ENCODE measurements around the gene ZNF598. TPM values are rescaled to one million over a fixed set of nuclear protein-coding genes. Genes with fewer than 3 reads are reported as not detected.
"Not testable (repeated sequence)": the region's sequence is repeated elsewhere in the genome, so short reads cannot be mapped to it uniquely, and the experiment has no call there.

The ZNF598 gene
- total RNA-seq, 1 donor from 2014 or later = 5.7 TPM

DNA sequence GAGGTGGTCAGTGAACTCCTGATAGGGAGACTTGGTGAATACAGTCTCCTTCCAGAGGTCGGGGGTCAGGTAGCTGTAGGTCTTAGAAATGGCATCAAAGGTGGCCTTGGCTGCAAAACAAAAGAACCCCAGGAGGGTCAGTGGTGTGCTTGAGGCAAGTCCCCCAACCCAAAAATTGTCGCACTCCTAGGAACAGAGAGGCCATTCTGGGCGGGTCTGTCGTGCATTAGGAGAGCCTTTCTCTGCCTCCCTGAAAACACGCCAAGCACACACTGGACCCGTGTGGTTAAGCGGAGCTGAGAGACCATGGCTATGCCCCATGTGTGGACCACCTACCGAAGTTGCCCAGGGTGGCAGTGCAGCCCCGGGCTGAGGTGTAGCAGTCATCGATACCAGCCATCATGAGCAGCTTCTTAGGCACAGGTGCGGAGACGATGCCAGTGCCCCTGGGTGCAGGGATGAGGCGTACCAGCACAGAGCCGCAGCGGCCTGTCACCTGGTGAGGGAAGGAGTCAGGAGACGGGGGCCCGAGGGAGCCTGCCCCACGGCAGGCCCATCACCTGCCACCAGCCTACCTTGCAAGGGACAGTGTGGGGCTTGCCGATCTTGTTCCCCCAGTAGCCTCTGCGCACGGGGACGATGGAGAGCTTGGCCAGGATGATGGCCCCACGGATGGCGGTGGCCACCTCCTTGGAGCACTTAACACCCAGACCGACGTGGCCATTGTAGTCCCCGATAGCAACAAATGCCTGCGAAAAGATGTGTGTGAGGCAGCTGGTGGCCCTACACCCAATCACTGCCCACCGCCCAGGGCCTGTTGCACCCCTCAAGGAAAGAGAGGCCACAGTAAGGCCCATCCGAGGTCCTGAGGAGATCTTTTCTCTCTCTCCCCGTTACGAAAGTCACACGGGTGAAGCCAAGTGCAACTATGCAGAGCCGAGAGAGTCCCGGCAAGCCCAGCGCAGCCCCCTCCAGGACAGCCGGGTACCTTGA, 47.2 kb downstream of the ZNF598 start:
- not testable (repeated sequence) for FAIRE-seq; DNase-seq (ENCODE audit: low spot score in 2 of 2)

DNA sequence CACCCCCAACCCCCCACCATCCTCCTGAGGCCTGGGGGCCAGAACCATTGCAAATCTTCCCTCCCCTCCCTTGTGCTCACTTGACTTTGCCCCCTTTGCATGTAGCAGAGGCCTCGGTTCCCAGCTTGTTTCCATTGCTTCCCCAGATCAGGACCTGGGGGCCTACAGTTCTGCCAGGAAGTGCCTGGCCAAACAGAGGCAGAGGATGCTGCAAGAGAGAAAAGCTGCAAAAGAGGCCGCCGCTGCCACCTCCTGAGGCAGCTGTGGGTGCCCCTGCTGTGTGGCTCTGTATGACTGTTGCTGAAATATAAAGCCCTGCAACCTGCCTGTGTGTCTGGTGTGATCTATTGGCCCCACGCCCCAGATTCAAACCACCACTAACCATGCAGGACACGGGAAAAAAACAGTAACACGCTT, 48.0 kb downstream of the ZNF598 start:
- DNase-seq (ENCODE audit: low spot score in 2 of 2) = no peak
- FAIRE-seq = no peak

DNA sequence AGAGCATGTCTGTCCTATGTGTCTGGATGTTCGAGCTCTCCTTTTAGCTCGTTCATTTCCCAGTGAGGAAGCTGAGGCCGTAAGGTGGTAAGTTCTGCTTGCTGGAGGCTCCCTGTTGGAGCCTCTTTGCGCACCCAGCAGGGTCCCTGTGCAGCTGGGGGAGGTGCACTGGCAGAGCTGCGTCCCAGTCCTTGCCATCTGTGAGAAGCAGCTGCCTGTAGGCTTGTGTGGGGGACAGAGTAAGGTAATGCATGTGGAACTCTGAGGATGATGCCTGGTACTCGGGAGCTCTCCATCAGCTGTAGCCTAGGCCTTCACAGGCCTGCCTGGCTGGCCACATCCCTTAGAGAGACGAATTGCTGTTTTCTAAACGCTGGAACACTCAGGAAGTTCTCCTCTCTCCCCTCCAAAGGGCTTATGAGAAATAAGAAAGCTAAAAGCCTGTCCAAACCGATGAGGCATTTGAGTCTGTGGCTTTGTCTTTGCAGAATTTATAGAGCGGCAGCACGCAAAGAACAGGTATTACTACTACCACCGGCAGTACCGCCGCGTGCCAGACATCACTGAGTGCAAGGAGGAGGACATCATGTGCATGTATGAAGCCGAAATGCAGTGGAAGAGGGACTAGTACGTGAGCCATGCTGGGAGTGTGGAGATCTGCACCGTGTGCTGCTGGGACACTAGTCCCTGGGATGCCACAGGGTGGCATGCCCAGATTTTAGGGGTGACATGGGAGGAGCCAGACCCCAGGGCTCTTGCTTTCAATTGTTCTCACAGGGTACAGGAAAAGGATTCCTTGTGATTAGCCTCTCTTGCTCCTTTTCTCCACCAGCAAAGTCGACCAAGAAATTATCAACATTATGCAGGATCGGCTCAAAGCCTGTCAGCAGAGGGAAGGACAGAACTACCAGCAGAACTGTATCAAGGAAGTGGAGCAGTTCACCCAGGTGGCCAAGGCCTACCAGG, 48.7 kb downstream of the ZNF598 start:
- no peak for DNase-seq (ENCODE audit: low spot score in 2 of 2)
- FAIRE-seq = no peak

DNA sequence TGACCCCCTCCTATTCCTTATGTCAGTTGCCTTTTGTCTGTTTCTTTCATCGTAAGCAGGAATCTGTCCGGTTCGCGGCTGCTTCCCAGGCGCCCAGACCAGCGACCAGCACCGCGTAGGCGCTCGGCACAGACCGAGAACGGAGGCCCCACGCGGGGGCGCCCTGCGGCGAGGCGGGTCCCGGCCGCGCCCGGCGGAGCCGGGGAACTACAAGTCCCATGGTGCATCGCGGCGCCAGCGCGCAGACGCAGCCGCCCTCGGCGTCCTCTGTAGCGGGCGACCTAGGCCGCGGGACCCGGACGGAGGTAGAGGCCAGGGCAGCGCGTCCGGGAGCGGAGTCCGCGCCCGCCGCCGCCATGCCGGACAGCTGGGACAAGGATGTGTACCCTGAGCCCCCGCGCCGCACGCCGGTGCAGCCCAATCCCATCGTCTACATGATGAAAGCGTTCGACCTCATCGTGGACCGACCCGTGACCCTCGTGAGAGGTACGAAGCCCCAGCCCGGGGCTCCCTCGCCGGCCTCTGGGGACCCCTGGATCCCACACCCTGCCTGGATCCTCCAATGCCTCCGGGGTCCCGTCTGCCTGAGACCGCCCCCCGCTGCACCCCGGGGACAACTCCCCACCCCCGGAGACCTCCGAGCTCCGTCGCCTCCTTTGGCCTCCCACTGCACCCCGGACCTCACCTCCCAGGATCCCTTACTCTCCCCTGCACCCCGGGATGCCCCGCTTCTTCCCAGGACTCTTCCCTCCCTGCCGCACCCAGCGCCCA, 50.2 kb downstream of the ZNF598 start, which contains the start of gene NDUFB10:
Gene NDUFB10, plus strand, starts transcription at position 270 of the 771 bp plus-strand sequence. Its CDS starts 87 bp downstream, at position 357.
- FAIRE-seq = no peak
- peak; percentile 92 to 94 for DNase-seq (ENCODE audit: low spot score in 2 of 2)

DNA sequence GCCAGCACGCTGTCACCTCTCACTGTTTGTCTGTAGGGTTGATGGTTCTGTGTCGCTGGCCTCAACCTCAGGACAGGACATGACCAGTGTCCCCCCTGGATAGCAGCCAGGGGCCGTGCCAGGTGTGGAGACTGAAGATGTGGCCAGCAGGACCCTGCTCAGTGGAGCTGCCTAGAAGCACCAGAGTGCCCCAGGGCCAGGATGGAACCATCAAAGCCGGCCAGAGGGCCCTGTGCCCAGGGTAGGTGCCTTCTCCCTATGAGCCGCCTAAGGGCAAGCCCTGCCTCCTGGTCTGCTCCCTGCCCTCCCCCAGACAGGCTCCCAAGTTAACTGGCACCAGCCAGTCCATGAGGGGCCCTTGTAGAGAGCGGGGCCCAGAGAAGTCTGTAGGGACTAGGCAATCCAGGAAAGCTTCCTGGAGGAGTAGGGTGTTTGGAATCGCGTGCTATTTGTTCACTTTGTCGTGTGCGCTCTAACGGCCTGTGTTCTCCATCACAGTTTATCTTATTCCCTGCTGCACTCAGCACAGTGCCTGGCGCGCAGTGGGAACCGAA, 50.8 kb downstream of the ZNF598 start:
- DNase-seq (ENCODE audit: low spot score in 2 of 2) (no peak), FAIRE-seq (no peak)

DNA sequence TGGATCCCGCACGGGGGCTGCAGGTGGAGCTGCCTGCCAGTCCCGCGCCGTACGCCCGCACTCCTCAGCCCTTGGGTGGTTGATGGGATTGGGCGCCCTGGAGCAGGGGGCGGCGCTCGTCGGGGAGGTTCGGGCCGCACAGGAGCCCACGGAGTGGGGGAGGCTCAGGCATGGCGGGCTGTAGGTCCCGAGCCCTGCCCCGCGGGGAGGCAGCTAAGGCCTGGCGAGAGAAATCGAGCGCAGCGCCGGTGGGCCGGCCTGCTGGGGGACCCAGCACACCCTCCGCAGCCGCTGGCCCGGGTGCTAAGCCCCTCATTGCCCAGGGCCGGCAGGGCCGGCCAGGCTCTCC, 51.5 kb downstream of the ZNF598 start:
- FAIRE-seq; DNase-seq (ENCODE audit: low spot score in 2 of 2): not testable (repeated sequence)

DNA sequence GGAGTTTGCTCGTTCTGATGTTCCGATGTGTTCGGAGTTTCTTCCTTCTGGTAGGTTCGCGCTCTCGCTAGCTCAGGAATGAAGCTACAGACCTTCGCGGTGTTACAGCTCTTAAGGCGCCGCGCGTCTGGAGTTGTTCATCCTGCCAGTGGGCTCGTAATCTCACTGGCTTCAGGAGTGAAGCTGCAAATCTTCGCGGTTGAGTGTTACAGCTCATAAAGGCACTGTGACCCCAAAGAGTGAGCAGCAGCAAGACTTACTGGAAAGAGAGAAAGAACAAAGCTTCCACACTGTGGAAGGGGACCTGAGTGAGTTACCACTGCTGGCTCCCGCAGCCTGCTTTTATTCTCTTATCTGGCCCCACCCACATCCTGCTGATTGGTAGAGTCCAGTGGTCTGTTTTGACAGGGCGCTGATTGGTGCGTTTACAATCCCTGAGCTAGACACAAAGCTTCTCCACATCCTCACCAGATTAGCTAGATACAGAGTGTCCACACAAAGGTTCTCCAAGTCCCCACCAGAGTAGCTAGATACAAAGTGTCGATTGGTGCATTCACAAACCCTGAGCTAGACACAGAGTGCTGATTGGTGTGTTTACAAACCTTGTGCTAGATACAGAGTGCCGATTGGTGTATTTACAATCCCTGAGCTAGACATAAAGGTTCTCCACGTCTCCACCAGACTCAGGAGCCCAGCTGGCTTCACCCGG, 52.0 kb downstream of the ZNF598 start:
- FAIRE-seq = not testable (repeated sequence)

DNA sequence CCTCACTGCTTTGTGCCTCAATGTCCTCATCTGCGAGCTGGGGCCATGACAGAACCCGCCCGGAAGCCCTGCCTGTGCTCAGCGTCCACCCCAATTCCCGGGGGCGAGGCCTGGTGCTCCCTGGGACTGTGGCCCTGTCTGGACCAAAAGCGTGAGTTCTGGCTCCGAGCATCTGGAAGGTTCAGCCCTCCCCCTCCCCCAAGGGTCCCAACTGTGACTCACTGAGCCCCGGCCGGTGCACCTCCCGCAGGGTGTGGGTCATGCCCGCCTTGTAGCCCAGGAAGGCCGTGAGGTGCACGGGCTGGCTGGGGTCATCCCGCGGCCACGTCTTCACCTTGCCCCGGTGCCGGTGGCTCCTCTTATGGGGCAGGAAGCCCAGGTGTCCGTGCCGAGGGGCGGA, 55.9 kb downstream of the ZNF598 start:
- DNase-seq (ENCODE audit: low spot score in 2 of 2) = no peak

More for the DNA sequence above, 52.0 kb downstream of the ZNF598 start:
- not testable (repeated sequence) for DNase-seq (ENCODE audit: low spot score in 2 of 2)

DNA sequence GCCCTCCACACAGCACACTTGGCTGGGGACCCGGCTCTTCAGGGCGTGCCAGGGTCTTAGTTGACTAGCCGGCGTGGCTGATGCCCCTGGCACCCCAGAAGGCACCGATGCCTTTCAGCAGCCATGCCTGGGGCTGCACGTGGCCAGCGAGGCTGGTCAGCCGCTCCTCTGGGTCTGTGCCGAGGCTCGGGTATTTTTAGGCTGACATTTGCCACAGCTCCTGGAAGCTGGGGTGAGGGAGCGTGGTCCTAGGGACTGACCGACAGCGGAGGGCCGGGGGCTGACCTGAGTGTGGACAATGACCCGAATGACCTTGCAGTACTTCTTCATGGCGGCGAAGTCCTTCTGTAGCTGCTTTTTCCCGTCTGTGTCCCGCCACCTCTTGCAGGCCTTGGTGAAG, 59.1 kb downstream of the ZNF598 start:
- DNase-seq (ENCODE audit: low spot score in 2 of 2) (no peak), FAIRE-seq (no peak)

More for the DNA sequence above, 55.9 kb downstream of the ZNF598 start:
- FAIRE-seq = no peak

DNA sequence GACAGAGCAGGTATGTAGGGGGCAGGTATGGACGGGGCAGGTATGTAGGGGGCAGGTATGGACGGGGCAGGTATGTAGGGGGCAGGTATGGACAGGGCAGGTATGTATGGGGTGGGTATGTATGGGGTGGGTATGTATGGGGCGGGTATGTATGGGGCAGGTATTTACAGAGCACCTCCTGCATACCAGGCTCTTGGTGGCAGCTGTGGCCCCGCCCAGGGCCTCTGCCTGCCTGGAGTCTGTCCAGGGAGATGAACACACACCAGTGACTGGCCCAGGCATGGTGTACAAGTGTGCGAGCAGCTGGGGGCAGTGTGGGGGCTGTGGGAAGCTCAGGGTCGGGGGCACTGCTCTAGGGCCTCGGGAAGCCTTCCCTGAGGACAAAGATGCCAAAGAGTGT, 59.6 kb downstream of the ZNF598 start:
- DNase-seq (ENCODE audit: low spot score in 2 of 2) (no peak), FAIRE-seq (no peak)

DNA sequence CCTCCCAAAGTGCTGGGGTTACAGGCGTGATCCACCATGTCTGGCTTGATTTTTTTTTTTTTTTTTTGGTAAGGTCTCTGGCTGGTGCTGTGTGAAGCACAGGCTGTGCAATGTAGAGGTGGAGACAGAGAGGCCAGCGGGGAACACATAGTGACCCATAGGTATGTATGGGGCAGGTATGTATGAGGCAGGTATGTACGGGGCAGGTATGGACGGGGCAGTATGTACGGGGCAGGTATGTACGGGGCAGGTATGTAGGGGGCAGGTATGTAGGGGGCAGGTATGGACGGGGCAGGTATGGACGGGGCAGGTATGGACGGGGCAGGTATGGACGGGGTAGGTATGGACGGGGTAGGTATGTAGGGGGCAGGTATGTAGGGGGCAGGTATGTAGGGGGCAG, 60.1 kb downstream of the ZNF598 start:
- FAIRE-seq = no peak
- no peak for DNase-seq (ENCODE audit: low spot score in 2 of 2)

Small RNA genes lying within 50 kb of the gene (small RNA-seq; reads per million reads assigned to genes)
- gene AC005363.2 (not detected), gene RN7SL219P (not detected), gene SNORA10 (not detected), gene SNORA64 (not detected)

Other genes with a start within 250 kb of the ZNF598 start
- gene NME3, start 238.3 kb downstream of the ZNF598 start, total RNA-seq = 35.1 TPM
- 7.7 TPM for gene EME2, start 237.0 kb downstream of the ZNF598 start, total RNA-seq
- gene MRPS34, start 236.7 kb downstream of the ZNF598 start, total RNA-seq = 31.4 TPM
- gene SPSB3, start 227.2 kb downstream of the ZNF598 start, total RNA-seq = 57.9 TPM
- 37.9 TPM for gene NUBP2, start 226.9 kb downstream of the ZNF598 start, total RNA-seq
- gene IGFALS, start 216.1 kb downstream of the ZNF598 start, total RNA-seq = under 0.01 TPM
- 51.8 TPM for gene HAGH, start 183.0 kb downstream of the ZNF598 start, total RNA-seq
- gene FAHD1, start 182.6 kb downstream of the ZNF598 start, total RNA-seq = 64.0 TPM
- gene MEIOB, start 137.7 kb downstream of the ZNF598 start, total RNA-seq = 0.41 TPM
- gene HS3ST6, start 91.4 kb downstream of the ZNF598 start, total RNA-seq = not detected
- 4.1 TPM for gene MSRB1, start 66.6 kb downstream of the ZNF598 start, total RNA-seq
- gene RPL3L, start 55.1 kb downstream of the ZNF598 start, total RNA-seq = not detected
- gene NDUFB10, start 50.3 kb downstream of the ZNF598 start, total RNA-seq = 76.6 TPM
- gene RPS2, start 45.0 kb downstream of the ZNF598 start, total RNA-seq = 1,930 TPM
- not detected for gene RNF151, start 43.0 kb downstream of the ZNF598 start, total RNA-seq
- gene TBL3, start 37.8 kb downstream of the ZNF598 start, total RNA-seq = 11.0 TPM
- gene NOXO1, start 28.4 kb downstream of the ZNF598 start, total RNA-seq = 1.2 TPM
- gene GFER, start 25.6 kb downstream of the ZNF598 start, total RNA-seq = 12.6 TPM
- gene SYNGR3, start 19.9 kb downstream of the ZNF598 start, total RNA-seq = 71.3 TPM
- not detected for gene NPW, start 10.0 kb upstream of the ZNF598 start, total RNA-seq
- gene NHERF2, start 17.1 kb upstream of the ZNF598 start, total RNA-seq = 13.5 TPM
- 33.4 TPM for gene NTHL1, start 38.0 kb upstream of the ZNF598 start, total RNA-seq
- gene TSC2, start 38.2 kb upstream of the ZNF598 start, total RNA-seq = 39.5 TPM
- gene PKD1, start 126.1 kb upstream of the ZNF598 start, total RNA-seq = 58.3 TPM
- 4.1 TPM for gene RAB26, start 138.8 kb upstream of the ZNF598 start, total RNA-seq
- 25.7 TPM for gene TRAF7, start 146.0 kb upstream of the ZNF598 start, total RNA-seq
- 15.9 TPM for gene CASKIN1, start 186.8 kb upstream of the ZNF598 start, total RNA-seq
- 6.9 TPM for gene MLST8, start 195.6 kb upstream of the ZNF598 start, total RNA-seq
- gene BRICD5, start 201.0 kb upstream of the ZNF598 start, total RNA-seq = 4.5 TPM
- 10.2 TPM for gene PGP, start 205.0 kb upstream of the ZNF598 start, total RNA-seq
- 27.3 TPM for gene E4F1, start 213.8 kb upstream of the ZNF598 start, total RNA-seq
- 2.4 TPM for gene DNASE1L2, start 226.6 kb upstream of the ZNF598 start, total RNA-seq
- gene ECI1, start 241.8 kb upstream of the ZNF598 start, total RNA-seq = 10.2 TPM